ENCODE measurements around the gene PHF13. TPM values are rescaled to one million over a fixed set of nuclear protein-coding genes. Genes with fewer than 3 reads are reported as not detected.

Gene PHF13
- total and polyA plus RNA-seq, 9 of the 15 experiments (the other 6 are each of a cell fraction or from before 2014, with no cell fraction given), result 1.8 to 36.1 (median 11.7) TPM

- TF ChIP-seq ZNF696 (CRISPR knock-in tag; conservative IDR thresholded peaks at IDR 0.05) (no peak), ZFP1 (CRISPR knock-in tag; IDR thresholded peaks at IDR 0.05) (no peak), TOE1 (IDR thresholded peaks at IDR 0.05; ENCODE audit: borderline replicate concordance) (no peak), TOE1 (CRISPR knock-in tag; IDR thresholded peaks at IDR 0.05; ENCODE audit: borderline replicate concordance, low read depth) (no peak), ZNF311 (CRISPR knock-in tag; IDR thresholded peaks at IDR 0.05) (no peak), FIP1L1 (IDR thresholded peaks at IDR 0.05; ENCODE audit: low read depth, low read length, poor library complexity, severe bottlenecking) (peak; percentile 82), GATAD2A (IDR thresholded peaks at IDR 0.05) (no peak), ZFPM2 (CRISPR knock-in tag; IDR thresholded peaks at IDR 0.05) (no peak), KLF16 (IDR thresholded peaks at IDR 0.05) (no peak), CBX2 (IDR thresholded peaks at IDR 0.05; ENCODE audit: insufficient read depth, low read length, poor library complexity, severe bottlenecking) (no peak), MXD1 (CRISPR knock-in tag; IDR thresholded peaks at IDR 0.05; ENCODE audit: borderline replicate concordance, poor library complexity, severe bottlenecking) (no peak), RAD51 (IDR thresholded peaks at IDR 0.05; ENCODE audit: borderline replicate concordance, low read depth) (no peak), PHF8 (IDR thresholded peaks at IDR 0.05; ENCODE audit: borderline replicate concordance, low read length) (peak; percentile 78; the same call in 1 of the 2 replicates), HES1 (IDR thresholded peaks at IDR 0.05; ENCODE audit: low read depth) (no peak), USF1 (CRISPR knock-in tag; IDR thresholded peaks at IDR 0.05) (no peak), TAF15 (IDR thresholded peaks at IDR 0.05; ENCODE audit: low read depth, low read length) (no peak), CBFA2T3 (IDR thresholded peaks at IDR 0.05) (no peak), ZNF395 (CRISPR knock-in tag; IDR thresholded peaks at IDR 0.05) (no peak; the same call in 1 of the 2 replicates), NFE2 (IDR thresholded peaks at IDR 0.05; ENCODE audit: low read depth) (peak; percentile 83), NR2C2 (CRISPR knock-in tag; IDR thresholded peaks at IDR 0.05) (no peak), NR2C2 (tag; IDR thresholded peaks at IDR 0.05) (peak; percentile 46; the same call in 1 of the 2 replicates), PCBP1 (IDR thresholded peaks at IDR 0.05; ENCODE audit: low read depth, low read length, poor library complexity, severe bottlenecking) (no peak), ZNF133 (CRISPR knock-in tag; IDR thresholded peaks at IDR 0.05) (no peak), EWSR1 (IDR thresholded peaks at IDR 0.05; ENCODE audit: borderline replicate concordance, low read depth, partially characterized antibody) (no peak), FOXP1 (CRISPR knock-in tag; IDR thresholded peaks at IDR 0.05) (peak; percentile 86), LEF1 (IDR thresholded peaks at IDR 0.05) (no peak)
Observed at GRCh38 chr1:6602669-6603237, 10.8 kb upstream of the PHF13 start, which contains the start of gene KLHL21 (continued).

Data from K562 (cell line).